ENCODE results near the gene KIF26B. TPM values are rescaled to one million over a fixed set of nuclear protein-coding genes. Genes with fewer than 3 reads are reported as not detected.

The KIF26B gene
- total RNA-seq, 1 donor from 2014 or later: 0.32 TPM

DNA sequence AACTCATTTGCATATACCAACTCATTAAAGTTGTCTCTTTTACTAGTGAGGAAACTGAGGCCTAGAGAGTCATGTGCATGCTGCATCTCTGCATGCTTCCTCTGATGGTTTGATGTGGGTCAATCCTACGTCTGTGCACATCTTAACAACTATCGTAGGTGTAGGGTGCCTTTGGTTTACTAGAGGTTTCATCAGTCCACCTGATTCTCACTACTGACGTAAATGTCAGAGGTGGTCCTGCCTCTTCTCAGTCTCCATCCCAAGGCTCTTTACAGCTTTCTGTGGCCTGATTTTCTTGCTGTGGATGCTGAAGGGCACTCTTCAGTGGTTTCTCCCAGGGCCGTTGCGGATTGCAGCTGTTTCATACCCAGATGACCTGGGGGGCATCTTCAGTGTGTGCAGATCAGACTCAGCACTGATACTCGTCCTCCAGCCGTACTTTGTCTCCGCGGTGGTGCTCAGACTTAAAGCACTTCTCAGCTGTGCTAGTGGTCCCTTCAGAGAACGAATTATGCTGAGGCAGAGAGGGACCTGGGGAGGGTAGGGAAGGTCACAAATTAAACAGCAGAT is 407.0 kb downstream of the KIF26B start:
- DNase-seq (ENCODE audit: low spot score): no peak

DNA sequence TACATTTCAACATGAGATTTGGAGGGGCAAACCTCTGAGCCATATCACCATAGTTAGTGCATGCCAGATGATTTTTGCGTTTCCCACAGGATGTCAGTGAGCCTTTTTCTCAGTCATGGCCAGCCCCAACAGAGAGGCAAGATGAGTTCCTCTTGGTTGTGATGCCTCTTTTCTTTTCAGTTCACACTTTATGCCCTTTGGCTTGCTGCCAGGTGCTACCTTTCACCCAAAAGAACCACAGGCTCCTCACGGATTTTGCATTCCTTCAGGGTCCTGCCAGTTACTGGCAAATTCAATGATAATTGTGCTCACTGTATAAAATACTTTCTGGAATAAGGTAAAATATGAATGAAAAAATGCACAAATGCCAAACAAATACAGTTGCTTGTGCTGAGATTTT is 411.3 kb downstream of the KIF26B start:
- DNase-seq (ENCODE audit: low spot score): no peak

DNA sequence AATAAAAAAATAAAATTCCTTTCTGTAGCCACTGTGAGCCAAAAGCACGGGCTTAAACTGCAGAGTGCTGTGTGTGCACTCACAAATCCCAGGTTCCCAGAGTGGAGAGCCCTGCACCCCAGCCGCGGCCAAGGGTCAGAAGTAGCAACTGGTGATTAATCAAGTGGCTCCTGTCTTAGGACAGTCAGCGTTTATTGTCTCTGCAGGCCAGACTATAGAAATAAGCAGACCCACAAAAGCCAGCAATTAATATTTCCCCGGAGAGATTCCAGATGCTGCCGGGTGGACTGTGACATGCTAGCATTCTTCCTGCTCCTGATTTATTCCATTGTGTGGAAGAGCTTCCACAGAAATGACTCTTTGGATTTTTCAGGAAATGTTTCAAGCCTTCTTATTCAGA is 412.2 kb downstream of the KIF26B start:
- DNase-seq (ENCODE audit: low spot score): no peak

DNA sequence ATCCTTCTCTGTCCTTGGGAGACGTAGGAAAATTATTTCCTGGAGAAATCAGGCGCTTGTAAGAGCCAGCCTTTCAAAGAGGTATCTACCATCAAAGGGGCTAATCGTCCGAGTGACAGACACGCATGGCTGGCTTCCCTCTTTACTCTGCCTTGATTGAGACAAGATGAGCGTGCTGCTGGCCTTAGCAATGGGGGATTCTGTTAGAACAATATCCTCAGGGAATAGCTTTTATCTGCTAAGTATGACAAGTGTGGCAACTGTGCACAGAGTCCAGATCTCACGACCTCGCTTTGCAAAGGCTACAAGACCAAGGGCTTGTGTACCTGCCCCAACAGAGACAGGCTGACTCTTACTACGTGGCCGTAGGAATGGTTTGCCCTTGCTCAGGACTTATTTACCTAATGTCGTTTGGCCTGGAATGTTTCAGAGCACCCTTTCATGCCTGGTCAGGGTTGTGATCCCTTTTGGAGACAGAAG is 417.1 kb downstream of the KIF26B start:
- no peak for DNase-seq (ENCODE audit: low spot score)

DNA sequence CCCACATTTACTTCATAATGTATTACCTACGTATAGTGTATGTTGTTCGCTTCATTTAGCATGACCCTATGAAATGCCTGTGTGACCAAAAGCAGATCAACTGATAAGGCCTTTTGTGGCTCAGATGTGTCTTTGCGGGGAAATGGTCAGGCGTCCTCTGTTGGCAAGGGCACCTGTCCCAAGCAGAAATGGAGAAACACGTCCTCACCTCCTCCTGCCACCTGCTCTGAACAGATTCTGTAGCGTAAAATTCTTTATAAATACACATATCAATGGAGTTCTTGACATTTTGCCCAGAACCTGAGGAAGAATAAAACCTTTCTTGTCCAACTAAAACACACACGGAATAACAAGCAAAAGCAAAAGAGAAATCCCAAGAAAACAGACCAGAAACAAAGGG is 417.9 kb downstream of the KIF26B start:
- DNase-seq (ENCODE audit: low spot score): no peak

DNA sequence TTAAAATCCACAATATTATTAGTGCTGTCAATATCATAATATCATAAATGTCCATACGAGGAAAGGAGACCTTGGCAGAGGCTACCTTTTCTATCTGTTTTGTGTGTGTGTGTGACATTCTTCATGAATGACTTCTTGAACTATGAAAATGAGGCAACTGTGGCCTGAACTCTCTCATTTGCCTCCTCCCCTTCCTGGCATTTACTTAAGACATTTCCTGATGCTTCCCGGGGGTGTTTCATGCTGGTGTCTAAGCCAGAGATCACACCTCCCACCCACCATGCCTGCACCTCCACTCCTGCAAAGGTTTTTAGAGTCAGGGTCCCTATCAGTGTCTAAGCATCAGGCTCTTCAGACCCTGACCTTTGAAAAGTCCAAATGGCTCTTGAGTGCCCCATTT is 420.9 kb downstream of the KIF26B start:
- no peak for DNase-seq (ENCODE audit: low spot score)

DNA sequence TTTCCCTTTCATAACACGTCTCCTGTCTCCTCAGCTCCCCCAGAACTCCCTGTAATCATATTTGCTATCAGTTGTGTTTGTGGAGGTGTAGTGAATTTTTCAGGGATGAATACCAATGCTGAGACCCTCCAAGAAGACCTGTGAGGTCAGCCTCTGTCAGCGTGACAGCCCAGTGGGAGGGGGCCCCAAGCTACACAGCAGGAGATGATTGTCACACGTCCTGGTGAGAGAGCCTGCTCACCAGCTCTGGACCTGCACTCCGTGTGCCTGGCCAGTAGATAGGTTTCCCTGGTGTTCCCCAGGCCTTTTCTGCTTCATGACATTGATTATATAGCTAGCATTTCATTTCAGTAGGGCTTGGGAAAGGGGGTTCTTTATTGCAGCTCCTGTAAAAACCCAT is 421.5 kb downstream of the KIF26B start:
- DNase-seq (ENCODE audit: low spot score): no peak

DNA sequence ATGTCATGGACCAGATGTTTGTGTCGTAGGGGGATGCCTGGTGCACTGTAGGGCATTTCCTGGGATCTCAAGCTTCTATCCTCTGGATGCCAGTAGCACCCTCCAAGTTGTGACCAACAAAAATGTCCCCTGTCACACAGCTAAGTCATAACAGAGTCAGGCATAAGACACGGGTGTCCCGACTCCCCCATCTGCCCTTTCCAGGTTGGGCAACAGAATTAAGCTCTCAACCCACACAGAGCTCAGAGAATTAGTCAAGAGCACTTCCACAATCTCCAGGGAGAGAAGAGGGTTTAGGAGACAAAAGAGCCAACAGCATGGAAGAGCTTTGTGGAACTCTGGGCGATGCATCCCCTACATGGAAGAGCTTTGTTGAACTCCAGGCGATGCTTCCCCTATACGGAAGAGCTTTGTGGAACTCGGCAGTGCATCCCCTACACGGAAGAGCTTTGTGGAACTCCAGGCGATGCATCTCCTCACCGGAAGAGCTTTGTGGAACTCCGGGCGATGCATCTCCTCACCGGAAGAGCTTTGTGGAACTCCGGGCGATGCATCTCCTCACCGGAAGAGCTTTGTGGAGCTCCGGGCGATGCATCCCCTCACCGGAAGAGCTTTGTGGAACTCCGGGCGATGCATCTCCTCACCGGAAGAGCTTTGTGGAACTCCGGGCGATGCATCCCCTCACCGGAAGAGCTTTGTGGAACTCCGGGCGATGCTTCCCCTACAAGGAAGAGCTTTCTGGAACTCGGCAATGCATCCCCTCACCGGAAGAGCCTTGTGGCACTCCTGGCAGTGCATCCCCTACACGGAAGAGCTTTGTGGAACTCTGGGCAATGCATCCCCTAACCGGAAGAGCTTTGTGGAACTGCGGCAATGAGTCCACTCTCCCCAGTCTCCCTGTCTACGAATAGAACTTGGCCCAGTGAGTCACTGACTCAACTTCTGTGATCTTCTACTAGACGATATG is 422.7 kb downstream of the KIF26B start:
- DNase-seq (ENCODE audit: low spot score): no peak

DNA sequence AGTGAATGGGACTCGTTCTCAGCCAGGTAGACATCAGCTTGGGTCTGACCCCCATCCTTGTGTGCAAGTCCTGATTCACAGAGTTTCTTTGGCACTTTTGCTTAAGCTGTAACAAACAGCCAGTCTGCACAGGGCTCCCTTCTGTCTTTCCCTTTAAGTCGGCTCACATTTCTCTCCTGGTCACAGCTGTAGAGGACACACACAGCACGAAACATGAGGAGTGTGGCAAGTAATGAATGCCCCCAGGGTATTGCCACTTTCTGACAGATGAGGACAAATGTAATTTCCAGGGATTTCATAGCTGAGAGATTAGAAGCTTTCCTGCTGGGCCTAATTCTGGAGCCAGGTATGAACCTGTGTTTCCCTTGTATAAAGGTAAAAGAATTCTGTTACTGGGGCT is 423.5 kb downstream of the KIF26B start:
- no peak for DNase-seq (ENCODE audit: low spot score)

DNA sequence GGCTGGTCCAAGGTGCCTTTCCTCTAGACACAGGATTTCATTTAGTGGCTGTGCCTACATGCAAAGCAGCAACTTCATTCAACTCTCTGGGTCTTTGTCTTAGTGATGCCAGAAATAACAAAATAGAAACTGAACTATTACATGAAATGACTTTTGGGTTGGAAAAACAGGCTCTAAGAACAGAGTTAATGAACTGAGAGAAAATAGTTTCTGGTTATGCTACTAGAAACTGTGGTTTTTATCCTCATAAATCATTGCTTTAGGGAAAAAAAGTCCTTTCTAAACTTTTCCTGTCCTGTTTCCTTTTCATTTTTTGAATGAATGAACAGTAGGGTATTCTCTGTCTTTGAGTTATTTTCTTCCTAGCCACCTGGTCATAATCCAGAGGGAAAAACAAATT is 424.0 kb downstream of the KIF26B start:
- DNase-seq (ENCODE audit: low spot score): no peak

DNA sequence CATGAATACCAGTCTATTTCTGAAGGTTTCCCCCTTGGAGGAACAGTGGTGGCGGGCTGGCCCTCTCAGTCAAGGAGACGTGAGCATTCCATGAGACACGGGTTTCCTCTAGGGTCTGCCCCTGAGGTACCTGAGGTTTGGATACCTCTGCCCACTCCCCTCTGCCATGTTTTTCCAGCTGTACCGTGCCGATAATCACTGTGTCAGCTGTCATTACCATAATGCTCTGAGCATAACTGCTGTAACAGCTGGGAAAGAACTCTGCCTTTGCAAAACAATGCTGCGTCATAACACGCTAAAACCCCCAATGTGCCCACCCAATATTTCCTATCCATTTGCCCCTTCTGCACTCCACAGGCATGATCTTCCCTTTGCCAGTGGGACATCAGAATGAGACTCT is 425.1 kb downstream of the KIF26B start:
- DNase-seq (ENCODE audit: low spot score): no peak

DNA sequence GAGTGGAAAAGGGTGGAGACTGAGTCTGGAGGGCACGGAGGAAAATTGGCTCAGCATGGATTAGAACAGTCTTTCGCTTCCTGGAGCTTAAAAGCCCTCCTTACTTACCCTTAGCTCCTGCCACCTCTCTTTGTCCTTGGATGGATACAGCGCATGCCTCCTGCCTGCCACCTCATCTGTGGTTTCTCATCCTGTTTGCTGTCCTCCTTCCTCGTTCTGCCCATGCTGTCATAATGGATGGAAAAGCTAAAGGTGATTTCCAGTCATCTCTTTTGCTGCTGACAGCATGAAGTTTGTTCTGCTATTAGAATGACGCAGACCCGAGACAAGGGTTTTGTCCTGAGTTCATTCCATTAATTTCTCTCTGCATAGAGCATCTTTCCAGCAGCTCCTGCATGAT is 425.9 kb downstream of the KIF26B start:
- DNase-seq (ENCODE audit: low spot score): no peak

DNA sequence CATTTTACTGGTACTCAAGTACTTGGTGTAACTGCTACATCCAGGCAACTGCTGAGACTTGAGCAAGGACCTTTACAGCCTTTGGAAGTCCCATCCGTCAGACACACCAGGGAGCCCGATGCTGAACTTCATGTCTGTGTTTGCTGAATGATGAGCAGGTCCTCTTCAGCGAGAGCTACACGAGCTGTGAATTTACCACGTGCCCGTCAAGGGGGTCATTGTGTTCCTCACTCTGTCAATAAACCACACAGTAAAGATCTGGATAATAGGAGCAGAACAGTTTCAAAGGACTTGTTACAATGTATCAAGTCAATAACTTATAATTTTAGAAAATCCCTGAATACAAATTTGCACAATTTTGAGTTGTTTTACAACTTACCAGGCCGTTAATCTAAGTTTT is 427.2 kb downstream of the KIF26B start:
- no peak for DNase-seq (ENCODE audit: low spot score)

DNA sequence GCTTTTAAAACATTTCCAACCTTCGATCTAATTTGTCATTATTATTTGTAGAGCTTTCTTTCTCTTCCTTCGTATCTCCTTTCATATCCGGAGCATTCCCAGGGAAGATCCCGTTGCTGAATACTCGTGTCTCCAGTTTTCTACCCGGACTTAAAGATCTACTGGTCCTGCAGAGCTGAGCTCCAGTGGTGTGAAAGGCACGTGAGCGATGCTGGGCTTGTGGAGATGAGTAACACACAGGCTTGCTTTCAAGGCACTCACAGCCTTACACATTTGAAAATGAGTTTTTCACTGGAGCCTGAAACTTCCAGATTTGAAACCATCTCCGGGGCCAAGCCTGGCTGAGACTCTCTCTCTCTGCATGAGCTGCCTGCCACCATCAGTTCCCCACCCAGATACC is 428.3 kb downstream of the KIF26B start:
- no peak for DNase-seq (ENCODE audit: low spot score)

DNA sequence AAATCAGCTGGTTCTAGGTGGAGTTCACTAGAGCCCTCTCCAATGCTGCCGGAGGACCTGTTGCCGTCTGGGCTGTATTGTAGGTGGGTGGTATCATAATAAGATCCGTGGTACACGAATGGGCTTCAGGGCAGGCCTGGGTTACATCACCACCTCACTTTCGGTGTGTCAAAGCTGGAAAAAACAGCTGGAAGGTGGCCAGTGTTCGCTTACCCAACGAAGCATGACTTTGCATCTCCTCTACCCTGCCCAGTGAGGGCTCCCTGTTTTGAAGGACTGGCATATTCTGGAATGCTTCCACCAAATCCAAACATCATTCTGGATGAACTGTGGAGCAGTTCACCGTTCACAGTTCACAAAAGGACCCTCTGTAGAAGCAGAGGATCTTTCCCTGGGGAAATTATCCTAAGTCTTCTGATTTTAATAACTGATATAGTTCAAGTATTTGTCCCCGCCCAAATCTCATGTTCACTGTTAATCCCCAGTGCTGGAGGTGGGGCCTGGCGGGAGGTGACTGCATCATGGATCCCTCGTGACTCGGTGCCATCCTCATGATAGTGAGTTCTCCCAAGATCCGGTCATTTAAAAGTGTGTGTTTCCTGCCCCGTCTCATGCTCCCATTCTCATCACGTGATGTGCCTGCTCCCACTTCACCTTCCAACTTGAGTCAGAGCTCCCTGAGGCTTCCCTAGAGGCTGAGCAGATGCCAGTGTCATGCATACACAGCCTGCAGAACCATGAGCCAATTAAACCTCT is 429.0 kb downstream of the KIF26B start:
- no peak for DNase-seq (ENCODE audit: low spot score)

DNA sequence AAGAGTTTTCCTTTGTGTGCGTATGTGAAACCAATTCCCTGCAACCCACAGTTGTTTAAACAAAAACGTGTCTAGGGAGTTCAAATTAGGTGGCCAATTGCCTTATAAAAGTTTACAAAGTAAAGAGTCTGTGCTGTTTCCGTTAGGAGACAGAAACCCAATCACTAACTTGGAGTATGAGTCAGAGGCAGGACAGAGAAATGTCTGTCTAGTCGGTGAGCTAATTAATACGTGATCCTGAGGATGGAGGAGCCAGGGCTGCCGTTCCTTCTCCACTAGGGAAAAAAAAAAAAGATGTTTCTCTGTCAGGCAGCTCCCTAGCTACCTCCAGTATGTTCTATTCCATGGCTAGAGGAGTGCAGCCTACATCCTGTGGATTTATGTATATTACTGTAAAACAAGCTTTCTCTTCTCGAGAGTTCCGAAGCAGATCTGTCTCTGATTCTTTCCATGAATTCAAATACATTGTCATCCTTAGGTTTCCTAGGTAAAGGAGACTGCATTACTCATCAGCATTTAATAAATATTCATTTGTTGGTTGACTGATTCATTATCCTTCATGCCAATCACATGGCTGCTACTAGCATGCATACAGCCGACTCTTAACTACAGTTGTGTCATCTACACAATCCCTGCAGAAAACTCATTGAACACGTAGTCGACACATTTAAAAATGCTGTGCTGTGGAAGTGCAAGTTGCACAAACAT is 430.6 kb downstream of the KIF26B start:
- DNase-seq (ENCODE audit: low spot score): no peak

DNA sequence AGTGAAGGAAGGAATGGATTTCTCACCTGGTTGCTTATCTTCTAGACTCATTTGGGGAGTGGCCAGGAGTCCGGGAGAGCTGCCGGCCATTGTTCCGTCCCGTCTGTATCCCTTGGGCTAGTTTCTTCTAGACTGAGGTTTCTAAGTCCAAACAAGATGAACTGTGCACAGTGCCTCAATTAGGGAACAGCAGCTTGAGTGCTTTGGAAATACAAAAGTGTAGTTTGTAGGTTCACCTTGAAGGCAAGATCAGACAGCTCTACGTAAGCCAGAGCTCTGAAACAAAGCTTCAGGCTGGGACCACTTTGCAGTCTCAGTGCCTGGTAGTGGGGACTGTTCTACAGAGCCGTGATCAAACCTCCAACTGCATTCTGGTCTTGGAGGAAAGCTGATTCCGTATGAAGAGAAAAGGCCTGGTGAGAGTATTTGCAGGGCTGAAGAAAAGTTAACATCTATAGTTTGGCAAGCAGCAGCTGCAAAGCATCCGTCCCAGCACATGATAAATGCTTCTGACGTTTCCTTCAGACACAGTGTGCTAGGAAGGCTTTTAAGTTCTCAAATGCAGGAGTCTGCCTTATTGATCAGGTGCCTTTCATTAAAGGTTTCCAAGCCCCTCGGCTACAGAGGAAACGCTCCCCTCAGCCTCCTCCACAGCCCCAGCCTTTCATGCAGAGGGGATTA is 432.8 kb downstream of the KIF26B start:
- DNase-seq (ENCODE audit: low spot score): no peak

DNA sequence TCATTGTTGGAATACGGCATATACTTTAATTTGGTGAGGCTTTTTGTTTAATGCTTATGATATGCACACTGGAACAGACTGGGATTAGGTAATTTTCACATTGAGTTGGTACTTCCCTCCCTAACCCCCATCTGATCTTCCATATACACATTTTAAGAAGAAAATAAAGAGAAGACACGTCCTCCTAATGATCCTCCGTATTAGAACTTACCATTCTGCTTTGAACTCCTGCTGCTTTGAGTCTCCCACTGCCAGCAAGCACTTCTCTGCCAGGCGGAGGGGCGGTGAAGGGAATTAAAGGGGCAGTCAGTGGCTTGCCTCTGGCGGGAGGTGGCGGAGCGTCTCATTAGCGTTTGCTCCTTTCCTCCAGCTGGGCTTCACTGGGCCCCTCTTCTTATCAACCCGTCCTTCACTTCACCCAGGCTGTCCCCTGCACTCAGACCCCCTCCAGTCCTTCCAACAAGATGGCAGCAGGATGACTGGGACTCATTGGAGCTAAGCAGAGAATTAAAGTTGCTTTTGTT is 433.4 kb downstream of the KIF26B start:
- no peak for DNase-seq (ENCODE audit: low spot score)

DNA sequence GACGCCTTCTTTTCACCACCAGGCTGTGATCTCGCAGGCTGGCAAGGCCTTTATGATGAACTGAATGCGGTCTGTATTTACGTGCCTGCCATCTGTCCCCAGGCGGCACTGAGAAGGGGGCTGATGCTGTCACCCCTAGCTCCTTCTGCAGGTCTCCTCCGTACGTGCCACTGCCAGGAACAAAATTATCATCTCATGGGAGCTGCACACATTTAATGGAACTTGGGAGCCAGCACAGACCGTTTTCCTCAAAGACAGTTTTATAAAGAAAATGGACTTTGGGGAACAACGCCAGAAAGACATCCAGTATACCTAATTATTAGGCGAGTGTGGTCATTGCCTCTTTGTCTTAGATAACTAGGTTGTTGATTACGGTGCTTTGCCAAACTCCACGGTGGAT is 434.5 kb downstream of the KIF26B start:
- DNase-seq (ENCODE audit: low spot score): no peak

DNA sequence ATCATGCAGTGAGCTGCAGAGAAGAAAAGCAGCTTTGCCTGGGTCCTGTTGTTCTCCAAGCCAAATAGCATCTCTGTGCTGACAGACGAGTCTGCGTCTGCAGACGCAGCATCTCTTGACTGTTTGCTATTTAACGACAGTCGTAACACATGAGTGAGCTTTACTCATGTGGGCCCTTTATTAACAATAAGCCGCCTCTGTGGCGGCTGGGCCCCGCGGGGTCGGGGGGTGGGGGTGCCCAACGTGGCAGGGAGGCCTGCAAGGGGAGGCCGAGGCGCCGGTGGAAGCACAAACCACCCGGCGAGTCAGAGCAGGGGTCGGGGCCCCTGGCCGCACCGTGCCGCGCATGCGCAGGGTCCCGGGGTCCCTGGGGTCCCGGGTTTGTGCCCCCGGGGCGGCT is 435.1 kb downstream of the KIF26B start:
- no peak for DNase-seq (ENCODE audit: low spot score)

DNA sequence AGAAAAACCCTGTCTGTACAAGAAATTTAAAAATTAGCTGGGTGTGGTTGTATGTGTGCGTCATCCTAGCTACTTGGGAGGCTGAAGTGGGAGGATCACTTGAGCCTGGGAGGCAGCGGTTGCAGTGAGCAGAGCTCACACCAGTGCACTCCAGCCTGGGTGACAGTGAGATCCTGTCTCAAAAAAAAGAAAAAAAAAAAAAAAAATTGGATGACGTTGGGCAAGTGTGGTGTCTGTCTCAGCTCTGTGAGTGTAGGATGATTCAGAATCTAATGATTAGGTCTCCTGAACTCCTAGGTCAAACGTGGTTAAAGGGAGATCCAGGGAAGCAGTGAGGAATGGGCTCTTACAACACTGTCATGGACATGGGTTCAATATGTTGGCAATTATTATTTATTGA is 435.9 kb downstream of the KIF26B start:
- no peak for DNase-seq (ENCODE audit: low spot score)

Data from mucosa of gallbladder (tissue), 1 donor.